EH (cell line): ENCODE measurements around the gene NSFL1C.
A peak's percentile ranks its signal among the peaks of the same experiment; 100 is the strongest.
"Not testable (repeated sequence)": the region's sequence is repeated elsewhere in the genome, so short reads cannot be mapped to it uniquely, and the experiment has no call there.

Experiments used
- DNase-seq: peaks from one replicate; pipeline ENCODE4 v3.0.0-alpha.2; 2015; ENCODE audit warnings: low read depth

Gene NSFL1C

GRCh38 chr20:1466211-1467081, at the start of gene NSFL1C:
TSS of gene NSFL1C (minus strand) at chr20:1466849. CDS start at chr20:1466824, 25 bp downstream.
- peak; percentile 91 for DNase-seq

- DNase-seq: no peak
These were observed 47.2 kb upstream of the NSFL1C start for GRCh38 chr20:1513801-1514200.

GRCh38 chr20:1509237-1509636, 42.6 kb upstream of the NSFL1C start:
- DNase-seq: peak; percentile 21

- no peak for DNase-seq
These were observed 41.9 kb upstream of the NSFL1C start for GRCh38 chr20:1508574-1508973.

- DNase-seq: no peak
These were observed 40.6 kb upstream of the NSFL1C start for GRCh38 chr20:1507276-1507675.

- DNase-seq: no peak
These were observed 39.2 kb upstream of the NSFL1C start for GRCh38 chr20:1505871-1506270.

- DNase-seq: peak; percentile 36
These were observed 38.7 kb upstream of the NSFL1C start for GRCh38 chr20:1505361-1505760.

- peak; percentile 91 for DNase-seq
These were observed 37.0 kb upstream of the NSFL1C start for GRCh38 chr20:1503564-1504227.

- DNase-seq: no peak
These were observed 33.8 kb upstream of the NSFL1C start for GRCh38 chr20:1500496-1500895.

- no peak for DNase-seq
These were observed 33.1 kb upstream of the NSFL1C start for GRCh38 chr20:1499528-1500420.

- DNase-seq: not testable (repeated sequence)
These were observed 30.7 kb upstream of the NSFL1C start for GRCh38 chr20:1497371-1497770.

- no peak for DNase-seq
These were observed 30.3 kb upstream of the NSFL1C start for GRCh38 chr20:1496930-1497329.

- no peak for DNase-seq
These were observed 27.8 kb upstream of the NSFL1C start for GRCh38 chr20:1494436-1494835.

GRCh38 chr20:1493536-1493935, 26.9 kb upstream of the NSFL1C start:
- no peak for DNase-seq

GRCh38 chr20:1491860-1492642, 25.4 kb upstream of the NSFL1C start:
- DNase-seq: no peak

GRCh38 chr20:1491281-1491840, 24.7 kb upstream of the NSFL1C start, which contains the start of gene SIRPB2:
TSS of gene SIRPB2 (minus strand) at chr20:1491420. CDS start at chr20:1491359, 61 bp downstream.
- DNase-seq: no peak

- no peak for DNase-seq
These were observed 24.1 kb upstream of the NSFL1C start for GRCh38 chr20:1490643-1491195.

GRCh38 chr20:1489764-1490436, 23.3 kb upstream of the NSFL1C start:
- no peak for DNase-seq

- DNase-seq: no peak
These were observed 22.7 kb upstream of the NSFL1C start for GRCh38 chr20:1489325-1489724.

GRCh38 chr20:1486566-1486965, 19.9 kb upstream of the NSFL1C start:
- DNase-seq: no peak
